GM10266 (cell line): Measurements from ENCODE around the gene RPS3.

Source experiments
- DNase-seq: peaks from one replicate; pipeline ENCODE4 v3.0.0; 2012; ENCODE audit errors: extremely low spot score
- CTCF ChIP-seq: IDR thresholded peaks from 2 replicates; pipeline ENCODE4 v1.5.1; 2012; ENCODE audit warnings: mild to moderate bottlenecking, low read depth; ENCODE audit not compliant: control insufficient read depth, insufficient read depth; ENCODE audit errors: missing control alignments

The RPS3 gene

GRCh38 chr11:75394085-75394840 lies 5.1 kb upstream of the RPS3 start:
- no peak for TF ChIP-seq CTCF
- no peak for DNase-seq

- no peak for DNase-seq
- TF ChIP-seq CTCF, result no peak
Observed at GRCh38 chr11:75398906-75399305, 412 bp upstream of the RPS3 start.

- no peak for TF ChIP-seq CTCF
- no peak for DNase-seq
Observed at GRCh38 chr11:75400146-75400865, 988 bp downstream of the RPS3 start.

- no peak for TF ChIP-seq CTCF
- DNase-seq, result no peak
Observed at GRCh38 chr11:75402002-75402773, 2.9 kb downstream of the RPS3 start.

- DNase-seq, result no peak
- no peak for TF ChIP-seq CTCF
Observed at GRCh38 chr11:75403037-75403436, 3.7 kb downstream of the RPS3 start.

- TF ChIP-seq CTCF, result no peak
- no peak for DNase-seq
Observed at GRCh38 chr11:75403983-75404658, 4.8 kb downstream of the RPS3 start.
